ENCODE measurements around the gene TRDN. TPM values are rescaled to one million over a fixed set of nuclear protein-coding genes. Genes with fewer than 3 reads are reported as not detected.
A peak's percentile ranks its signal among the peaks of the same experiment; 100 is the strongest.

Gene TRDN
- total RNA-seq, 1 donor from 2014 or later = 0.34 TPM

- H3K27ac Mint-ChIP-seq = no peak overlapping the region
- H3K4me1 Mint-ChIP-seq = no peaks in the 10 kb centered on the region
- no peaks in the 10 kb centered on the region for H3K36me3 Mint-ChIP-seq
- DNase-seq (ENCODE audit: low spot score in 2 of 2, unreplicated experiment in 2 of 2) = no peak
- H3K9me3 Mint-ChIP-seq = no peaks in the 10 kb centered on the region
- no peaks in the 10 kb centered on the region for H3K27me3 Mint-ChIP-seq (ENCODE audit: low read depth)
- no peak overlapping the region for H3K4me3 Mint-ChIP-seq
- TF ChIP-seq, protein P1, sequence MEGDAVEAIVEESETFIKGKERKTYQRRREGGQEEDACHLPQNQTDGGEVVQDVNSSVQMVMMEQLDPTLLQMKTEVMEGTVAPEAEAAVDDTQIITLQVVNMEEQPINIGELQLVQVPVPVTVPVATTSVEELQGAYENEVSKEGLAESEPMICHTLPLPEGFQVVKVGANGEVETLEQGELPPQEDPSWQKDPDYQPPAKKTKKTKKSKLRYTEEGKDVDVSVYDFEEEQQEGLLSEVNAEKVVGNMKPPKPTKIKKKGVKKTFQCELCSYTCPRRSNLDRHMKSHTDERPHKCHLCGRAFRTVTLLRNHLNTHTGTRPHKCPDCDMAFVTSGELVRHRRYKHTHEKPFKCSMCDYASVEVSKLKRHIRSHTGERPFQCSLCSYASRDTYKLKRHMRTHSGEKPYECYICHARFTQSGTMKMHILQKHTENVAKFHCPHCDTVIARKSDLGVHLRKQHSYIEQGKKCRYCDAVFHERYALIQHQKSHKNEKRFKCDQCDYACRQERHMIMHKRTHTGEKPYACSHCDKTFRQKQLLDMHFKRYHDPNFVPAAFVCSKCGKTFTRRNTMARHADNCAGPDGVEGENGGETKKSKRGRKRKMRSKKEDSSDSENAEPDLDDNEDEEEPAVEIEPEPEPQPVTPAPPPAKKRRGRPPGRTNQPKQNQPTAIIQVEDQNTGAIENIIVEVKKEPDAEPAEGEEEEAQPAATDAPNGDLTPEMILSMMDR (IDR thresholded peaks at IDR 0.05; ENCODE audit: unreplicated experiment) = no peak
Observed at GRCh38 chr6:123420512-123420911, 216.2 kb downstream of the TRDN start.

DNA sequence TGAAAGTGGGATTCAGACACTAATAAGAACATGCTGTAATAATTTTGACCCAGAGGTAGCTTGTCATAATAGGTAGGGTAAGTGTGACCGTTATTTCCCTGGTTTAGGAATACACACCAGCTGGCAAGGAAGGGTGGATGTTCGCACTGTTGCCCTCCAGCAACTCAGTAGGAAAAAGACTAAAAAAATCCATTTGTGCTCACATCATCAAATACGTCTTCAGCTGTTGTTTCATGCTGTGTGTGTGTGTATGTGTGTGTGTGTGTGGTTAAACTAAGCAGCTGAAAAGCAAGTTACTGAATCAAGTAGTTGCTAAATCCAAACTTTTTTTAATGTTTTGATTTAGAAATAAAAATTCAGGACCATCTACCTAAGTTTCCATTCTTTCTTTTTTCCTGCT, 218.7 kb downstream of the TRDN start:
- Mint-ChIP-seq H3K27me3 (ENCODE audit: low read depth) (no peaks in the 10 kb centered on the region), H3K9me3 (no peaks in the 10 kb centered on the region), H3K4me3 (no peak overlapping the region), H3K36me3 (no peaks in the 10 kb centered on the region), H3K4me1 (no peaks in the 10 kb centered on the region), H3K27ac (no peak overlapping the region)
- DNase-seq (ENCODE audit: low spot score in 2 of 2, unreplicated experiment in 2 of 2) = no peak
- TF ChIP-seq, protein P1 (IDR thresholded peaks at IDR 0.05; ENCODE audit: unreplicated experiment) = no peak

DNA sequence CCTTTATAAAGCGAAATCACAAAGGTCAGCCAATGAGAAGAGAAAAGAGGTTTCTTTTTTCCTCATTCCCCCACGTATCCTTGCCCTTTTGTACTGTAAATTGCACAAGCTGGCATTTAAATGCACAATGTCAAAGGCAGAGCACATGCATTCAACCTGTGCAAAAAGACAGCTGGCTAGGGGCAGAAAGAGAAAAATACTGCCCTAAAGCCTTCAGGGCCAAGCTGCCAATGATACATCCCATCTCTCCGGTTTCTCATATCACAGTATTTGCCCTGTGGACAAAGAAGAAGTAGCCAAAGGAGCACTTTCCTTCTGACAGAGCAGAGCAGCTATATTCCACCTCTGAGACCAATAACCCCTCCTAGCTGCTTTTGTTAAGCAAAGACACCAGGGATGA, 219.2 kb downstream of the TRDN start:
- DNase-seq (ENCODE audit: low spot score in 2 of 2, unreplicated experiment in 2 of 2) = no peak
- TF ChIP-seq, protein P1 (IDR thresholded peaks at IDR 0.05; ENCODE audit: unreplicated experiment) = no peak
- H3K36me3 Mint-ChIP-seq = no peaks in the 10 kb centered on the region
- no peaks in the 10 kb centered on the region for H3K9me3 Mint-ChIP-seq
- H3K27ac Mint-ChIP-seq = no peak overlapping the region
- H3K27me3 Mint-ChIP-seq (ENCODE audit: low read depth) = no peaks in the 10 kb centered on the region
- no peaks in the 10 kb centered on the region for H3K4me1 Mint-ChIP-seq
- H3K4me3 Mint-ChIP-seq = no peak overlapping the region

DNA sequence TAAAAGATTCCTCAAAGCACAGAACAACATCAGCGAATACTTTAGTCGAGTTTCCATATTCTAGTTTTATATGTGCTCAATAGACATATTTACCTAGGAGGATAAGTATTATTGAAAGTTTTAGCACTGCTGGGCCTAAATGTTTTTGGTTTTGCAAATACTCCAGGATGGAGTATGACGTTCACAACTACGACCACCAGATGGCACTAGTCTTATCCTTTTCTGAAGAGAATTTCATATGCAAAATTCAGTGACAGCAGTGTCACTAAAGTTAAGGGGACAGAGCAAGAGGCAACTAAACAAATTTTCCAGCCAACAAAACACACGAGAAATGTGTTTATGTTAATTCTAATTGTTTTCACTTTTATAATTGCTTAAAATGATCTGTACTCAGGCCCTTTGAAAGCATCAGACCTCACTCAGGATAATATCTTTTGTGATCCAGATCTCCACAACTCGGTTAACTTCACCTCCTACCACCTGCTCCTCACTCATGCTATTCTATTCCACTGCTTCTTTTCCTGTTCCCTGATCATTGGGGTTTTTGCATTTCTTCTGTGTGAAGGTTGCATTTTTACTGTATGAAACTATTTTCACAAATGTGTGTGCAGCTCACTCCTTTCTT, 220.8 kb downstream of the TRDN start:
- no peaks in the 10 kb centered on the region for H3K36me3 Mint-ChIP-seq

GRCh38 chr6:123404975-123405374, 231.8 kb downstream of the TRDN start:
- no peak overlapping the region for H3K27ac Mint-ChIP-seq
- no peaks in the 10 kb centered on the region for H3K4me1 Mint-ChIP-seq
- no peaks in the 10 kb centered on the region for H3K27me3 Mint-ChIP-seq (ENCODE audit: low read depth)
- TF ChIP-seq, protein P1 (IDR thresholded peaks at IDR 0.05; ENCODE audit: unreplicated experiment) = no peak
- H3K9me3 Mint-ChIP-seq = no peaks in the 10 kb centered on the region
- no peak overlapping the region for H3K4me3 Mint-ChIP-seq
- DNase-seq (ENCODE audit: low spot score in 2 of 2, unreplicated experiment in 2 of 2) = no peak
- H3K36me3 Mint-ChIP-seq = no peaks in the 10 kb centered on the region

More for the DNA sequence above, 220.8 kb downstream of the TRDN start:
- no peak overlapping the region for H3K4me3 Mint-ChIP-seq
- TF ChIP-seq, protein P1 (IDR thresholded peaks at IDR 0.05; ENCODE audit: unreplicated experiment) = peak; percentile 90
- DNase-seq (ENCODE audit: low spot score in 2 of 2, unreplicated experiment in 2 of 2) = peak in 1 of 2 experiments; percentile 46
- no peak overlapping the region for H3K27ac Mint-ChIP-seq
- H3K27me3 Mint-ChIP-seq (ENCODE audit: low read depth) = no peaks in the 10 kb centered on the region
- no peaks in the 10 kb centered on the region for H3K4me1 Mint-ChIP-seq
- H3K9me3 Mint-ChIP-seq = no peaks in the 10 kb centered on the region

DNA sequence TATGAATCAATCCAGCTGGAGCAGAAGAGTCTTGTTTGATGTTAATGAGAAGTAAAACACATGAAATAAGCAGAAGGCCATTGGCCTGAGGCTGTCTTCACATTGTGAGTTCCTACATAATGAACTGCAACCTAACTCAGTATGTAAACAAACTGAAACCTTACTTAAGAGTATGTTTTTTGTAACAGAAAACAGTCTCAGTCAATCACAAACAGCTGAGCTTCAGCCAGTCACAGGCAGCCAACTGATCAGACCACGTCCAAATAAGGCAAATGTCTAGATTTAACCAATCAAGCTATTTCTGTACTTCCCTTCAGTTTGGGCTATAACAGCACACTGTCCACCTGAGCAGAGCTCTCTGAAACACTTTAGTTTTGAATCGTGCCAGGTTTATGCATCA, 234.7 kb downstream of the TRDN start:
- Mint-ChIP-seq H3K27me3 (ENCODE audit: low read depth) (no peaks in the 10 kb centered on the region), H3K36me3 (no peaks in the 10 kb centered on the region), H3K27ac (no peak overlapping the region), H3K4me3 (no peak overlapping the region), H3K9me3 (no peaks in the 10 kb centered on the region), H3K4me1 (no peaks in the 10 kb centered on the region)
- DNase-seq (ENCODE audit: low spot score in 2 of 2, unreplicated experiment in 2 of 2) = no peak
- TF ChIP-seq, protein P1 (IDR thresholded peaks at IDR 0.05; ENCODE audit: unreplicated experiment) = no peak
